Loucy (cell line): ENCODE results near the gene NEMF.

ENCODE experiments used
- EZH2phosphoT487 ChIP-seq: fragments of 200-600 bp; IDR thresholded peaks from 2 replicates; pipeline ENCODE4 v1.6.1; 2018; ENCODE audit warnings: antibody characterized with exemption, mild to moderate bottlenecking, moderate library complexity, borderline replicate concordance
- TF ChIP-seq, protein P1 (sequence below): fragments of 200-600 bp; sonication (generic); conservative IDR thresholded peaks from 2 replicates; pipeline ENCODE4 v1.5.1; 2014; ENCODE audit warnings: mild to moderate bottlenecking, antibody characterized with exemption, low read length

DNA sequence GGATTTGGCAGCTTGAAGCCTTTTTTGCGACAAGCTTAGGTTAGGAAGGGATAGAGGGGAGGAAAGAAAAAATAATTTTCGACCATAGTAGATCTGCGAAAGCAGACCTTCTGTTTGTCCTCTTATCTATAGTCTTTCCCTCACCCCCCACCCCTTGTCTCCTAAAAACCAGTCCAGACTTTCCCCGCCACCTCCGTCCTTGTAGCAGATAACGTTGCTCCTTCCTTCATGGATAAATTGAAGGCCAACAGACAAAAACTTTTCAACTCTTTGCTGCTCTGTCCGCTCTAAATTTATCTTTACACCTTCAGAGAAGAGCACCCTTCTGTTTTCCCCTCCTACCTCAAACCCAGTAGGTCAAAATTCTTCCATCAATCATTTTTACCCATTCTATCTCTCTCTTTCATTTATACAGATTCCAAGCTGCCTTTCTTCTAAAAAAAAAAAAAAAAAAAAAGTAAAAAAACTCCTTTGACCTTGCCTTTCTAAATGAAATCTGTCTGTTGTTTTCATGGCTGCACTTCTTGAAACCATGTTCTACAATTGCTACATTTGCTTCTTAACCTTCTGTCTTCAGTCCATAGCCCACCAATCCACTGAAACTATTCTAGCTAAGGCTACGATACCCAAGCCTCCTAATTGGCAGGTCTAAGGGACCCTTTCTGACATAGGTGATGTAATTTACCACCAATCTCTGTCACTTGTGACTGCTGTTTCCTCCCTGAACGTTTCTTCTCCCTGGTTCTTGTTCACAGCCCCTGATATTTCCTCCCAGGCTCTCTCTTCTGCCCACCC is 11.1 kb upstream of the NEMF start:
- TF ChIP-seq, protein P1, sequence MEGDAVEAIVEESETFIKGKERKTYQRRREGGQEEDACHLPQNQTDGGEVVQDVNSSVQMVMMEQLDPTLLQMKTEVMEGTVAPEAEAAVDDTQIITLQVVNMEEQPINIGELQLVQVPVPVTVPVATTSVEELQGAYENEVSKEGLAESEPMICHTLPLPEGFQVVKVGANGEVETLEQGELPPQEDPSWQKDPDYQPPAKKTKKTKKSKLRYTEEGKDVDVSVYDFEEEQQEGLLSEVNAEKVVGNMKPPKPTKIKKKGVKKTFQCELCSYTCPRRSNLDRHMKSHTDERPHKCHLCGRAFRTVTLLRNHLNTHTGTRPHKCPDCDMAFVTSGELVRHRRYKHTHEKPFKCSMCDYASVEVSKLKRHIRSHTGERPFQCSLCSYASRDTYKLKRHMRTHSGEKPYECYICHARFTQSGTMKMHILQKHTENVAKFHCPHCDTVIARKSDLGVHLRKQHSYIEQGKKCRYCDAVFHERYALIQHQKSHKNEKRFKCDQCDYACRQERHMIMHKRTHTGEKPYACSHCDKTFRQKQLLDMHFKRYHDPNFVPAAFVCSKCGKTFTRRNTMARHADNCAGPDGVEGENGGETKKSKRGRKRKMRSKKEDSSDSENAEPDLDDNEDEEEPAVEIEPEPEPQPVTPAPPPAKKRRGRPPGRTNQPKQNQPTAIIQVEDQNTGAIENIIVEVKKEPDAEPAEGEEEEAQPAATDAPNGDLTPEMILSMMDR, result no peak
- TF ChIP-seq EZH2phosphoT487, result no peak
